Calu3 (cell line): Measurements from ENCODE around the gene RERE. TPM values are rescaled to one million over a fixed set of nuclear protein-coding genes. Genes with fewer than 3 reads are reported as not detected.

Experiments
- BruUV-seq: library from RNA; stranded (reverse); fragments of 400-500 nt; replicated peaks from 2 replicates; lab custom pipeline; 2021; lab: Mats Ljungman, UMichigan
- CTCF ChIA-PET: fragments of 300-600 bp; sonication (Branson Sonifier 250); formaldehyde crosslinking; loops from one replicate; lab custom pipeline; 2022; ENCODE audit warnings: antibody characterized with exemption; lab: Charles Lee
- DNase-seq: peaks from one replicate; pipeline ENCODE4 v3.0.0; 2022
- H3K27ac Mint-ChIP-seq: one replicate; pipeline ENCODE4 v1.8.0; 2022; ENCODE audit warnings: mixed read lengths; ENCODE audit not compliant: unreplicated experiment
- H3K27me3 Mint-ChIP-seq: one replicate; pipeline ENCODE4 v1.8.0; 2022; ENCODE audit warnings: mixed read lengths; ENCODE audit not compliant: unreplicated experiment
- H3K36me3 Mint-ChIP-seq: one replicate; pipeline ENCODE4 v1.8.0; 2022; ENCODE audit warnings: mild to moderate bottlenecking, moderate library complexity, mixed read lengths; ENCODE audit not compliant: insufficient read depth, unreplicated experiment
- H3K4me1 Mint-ChIP-seq: one replicate; pipeline ENCODE4 v1.8.0; 2022; ENCODE audit warnings: mild to moderate bottlenecking, low read depth, mixed read lengths; ENCODE audit not compliant: unreplicated experiment
- H3K4me3 Mint-ChIP-seq: one replicate; pipeline ENCODE4 v1.8.0; 2022; ENCODE audit warnings: mild to moderate bottlenecking, low read depth, moderate library complexity, mixed read lengths; ENCODE audit not compliant: unreplicated experiment
- H3K9me3 Mint-ChIP-seq: one replicate; pipeline ENCODE4 v1.8.0; 2022; ENCODE audit warnings: low read depth, mixed read lengths; ENCODE audit not compliant: unreplicated experiment
- intact Hi-C: fragments of 100-400 bp; cut with micrococcal nuclease; formaldehyde crosslinking; loops from one replicate; pipeline ENCODE4 v1.10.0; 2022; ENCODE audit not compliant: unreplicated experiment
- total RNA-seq: library from RNA; stranded (reverse); gene quantifications from 2 replicates; pipeline ENCODE4 v1.2.3, GENCODE V29; 2022
- TF ChIP-seq, protein P1 (sequence below): fragments of 200-600 bp; IDR thresholded peaks from one replicate; pipeline ENCODE4 v1.8.0; 2022; ENCODE audit warnings: antibody characterized with exemption; ENCODE audit not compliant: unreplicated experiment

Gene RERE
- total RNA-seq, 1 experiment from 2014 or later, result 45.9 TPM

DNA sequence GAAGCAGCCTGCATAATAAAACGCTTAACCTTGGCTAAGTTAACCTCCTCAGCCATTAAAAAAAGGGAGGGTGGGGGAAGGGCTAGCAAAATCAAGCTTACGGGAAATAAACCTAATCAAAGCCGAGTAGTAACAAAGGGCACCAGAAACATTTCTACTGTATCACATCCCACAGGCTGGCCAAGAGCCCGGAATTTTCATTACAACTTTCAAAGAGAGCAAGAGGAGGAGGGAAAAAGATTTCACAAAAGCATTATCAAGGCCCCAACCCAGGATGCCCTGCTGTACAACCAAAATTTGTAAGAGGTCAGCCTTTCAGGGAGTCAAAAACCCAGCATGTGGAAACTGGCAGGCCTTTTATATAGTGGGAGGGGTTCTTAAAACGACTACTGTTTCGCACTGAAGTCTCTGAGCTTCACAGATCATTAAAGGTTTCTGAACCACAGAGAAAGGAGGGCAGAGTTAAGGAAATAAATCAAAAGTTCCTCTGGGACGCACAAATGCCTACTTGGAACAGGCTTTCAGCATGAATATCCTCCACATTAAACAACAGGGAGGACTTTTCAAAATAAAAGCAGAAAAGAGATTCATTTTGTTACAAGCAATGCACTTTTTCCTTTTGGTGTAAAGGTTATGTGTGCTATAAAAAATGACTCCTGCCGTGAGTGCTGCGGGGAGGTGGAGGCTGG is 409.1 kb downstream of the RERE start:
- no peak for DNase-seq
- H3K36me3 Mint-ChIP-seq, result no peaks in the 10 kb centered on the region
- H3K4me1 Mint-ChIP-seq, result peaks cover 19% of the 10 kb centered on the region
- CTCF ChIA-PET, result interaction anchor here (0.6 to 1.3 kb wide), 3 partner anchors 12 to 118 kb away, joined by 4 to 12 read pairs (median 4); no protein-coding TSS in a partner anchor
- no peak overlapping the region for H3K27ac Mint-ChIP-seq
- no peak overlapping the region for H3K4me3 Mint-ChIP-seq
- intact Hi-C loops, result no loop called here
- TF ChIP-seq, protein P1, sequence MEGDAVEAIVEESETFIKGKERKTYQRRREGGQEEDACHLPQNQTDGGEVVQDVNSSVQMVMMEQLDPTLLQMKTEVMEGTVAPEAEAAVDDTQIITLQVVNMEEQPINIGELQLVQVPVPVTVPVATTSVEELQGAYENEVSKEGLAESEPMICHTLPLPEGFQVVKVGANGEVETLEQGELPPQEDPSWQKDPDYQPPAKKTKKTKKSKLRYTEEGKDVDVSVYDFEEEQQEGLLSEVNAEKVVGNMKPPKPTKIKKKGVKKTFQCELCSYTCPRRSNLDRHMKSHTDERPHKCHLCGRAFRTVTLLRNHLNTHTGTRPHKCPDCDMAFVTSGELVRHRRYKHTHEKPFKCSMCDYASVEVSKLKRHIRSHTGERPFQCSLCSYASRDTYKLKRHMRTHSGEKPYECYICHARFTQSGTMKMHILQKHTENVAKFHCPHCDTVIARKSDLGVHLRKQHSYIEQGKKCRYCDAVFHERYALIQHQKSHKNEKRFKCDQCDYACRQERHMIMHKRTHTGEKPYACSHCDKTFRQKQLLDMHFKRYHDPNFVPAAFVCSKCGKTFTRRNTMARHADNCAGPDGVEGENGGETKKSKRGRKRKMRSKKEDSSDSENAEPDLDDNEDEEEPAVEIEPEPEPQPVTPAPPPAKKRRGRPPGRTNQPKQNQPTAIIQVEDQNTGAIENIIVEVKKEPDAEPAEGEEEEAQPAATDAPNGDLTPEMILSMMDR, result no peak
- no TSS peak for BruUV-seq
- no peaks in the 10 kb centered on the region for H3K9me3 Mint-ChIP-seq
- no peaks in the 10 kb centered on the region for H3K27me3 Mint-ChIP-seq

- no peaks in the 10 kb centered on the region for H3K9me3 Mint-ChIP-seq
- no peaks in the 10 kb centered on the region for H3K27me3 Mint-ChIP-seq
- BruUV-seq, result no TSS peak
- no peak overlapping the region for H3K4me3 Mint-ChIP-seq
- CTCF ChIA-PET, result interaction anchor here (0.7 kb wide), 1 partner anchor 13 kb away, joined by 4 read pairs; no protein-coding TSS in a partner anchor
- intact Hi-C loops, result no loop called here
- peaks cover 18% of the 10 kb centered on the region for H3K4me1 Mint-ChIP-seq
- DNase-seq, result no peak
- TF ChIP-seq, protein P1, result no peak
- no peak overlapping the region for H3K27ac Mint-ChIP-seq
- no peaks in the 10 kb centered on the region for H3K36me3 Mint-ChIP-seq
Measured at GRCh38 chr1:8407652-8408051, 409.8 kb downstream of the RERE start.

DNA sequence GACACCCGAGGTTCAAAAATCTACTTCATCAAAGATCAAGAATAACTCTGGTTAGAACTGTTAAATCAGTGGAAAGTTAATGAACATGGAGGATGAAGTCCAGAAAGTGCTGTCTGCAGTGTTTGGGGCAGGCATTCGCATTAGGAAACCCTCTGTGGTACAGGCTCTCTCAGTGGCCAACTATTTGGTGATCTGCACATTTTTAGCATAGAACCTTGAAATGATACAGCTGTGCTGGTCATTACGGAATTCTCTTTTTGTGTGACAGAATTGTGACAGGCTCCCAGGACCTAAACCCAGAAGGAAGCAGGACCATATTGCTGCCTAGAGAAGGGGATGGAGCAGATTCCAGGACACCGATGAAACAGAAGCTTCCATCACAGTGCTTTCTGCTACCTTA is 410.5 kb downstream of the RERE start:
- DNase-seq, result no peak
- H3K36me3 Mint-ChIP-seq, result no peaks in the 10 kb centered on the region
- peaks cover 11% of the 10 kb centered on the region for H3K4me1 Mint-ChIP-seq
- TF ChIP-seq, protein P1, result no peak
- BruUV-seq, result no TSS peak
- CTCF ChIA-PET, result no interaction called here
- H3K27me3 Mint-ChIP-seq, result no peaks in the 10 kb centered on the region
- no peak overlapping the region for H3K27ac Mint-ChIP-seq
- H3K9me3 Mint-ChIP-seq, result no peaks in the 10 kb centered on the region
- no peak overlapping the region for H3K4me3 Mint-ChIP-seq
- intact Hi-C loops, result no loop called here

DNA sequence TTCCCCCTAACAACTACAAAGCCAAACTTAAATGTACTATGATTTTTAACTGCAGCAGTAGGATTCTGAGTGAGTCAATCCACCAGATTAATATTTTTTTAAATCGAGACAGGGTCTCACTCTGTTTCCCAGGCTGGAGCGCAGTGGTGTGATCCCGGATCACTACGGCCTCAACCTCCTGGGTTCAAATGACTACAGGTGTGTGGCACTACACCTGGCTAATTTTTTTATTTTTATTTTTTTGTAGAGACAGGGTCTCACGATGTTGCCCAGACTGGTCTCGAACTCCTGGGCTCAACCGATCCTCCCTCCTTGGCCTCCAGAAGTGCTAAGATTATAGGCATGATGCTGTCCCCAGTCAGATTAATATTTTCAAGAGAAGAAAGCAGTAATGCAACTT is 411.4 kb downstream of the RERE start:
- Mint-ChIP-seq H3K27me3 (no peaks in the 10 kb centered on the region), H3K4me1 (peaks cover 11% of the 10 kb centered on the region), H3K36me3 (no peaks in the 10 kb centered on the region), H3K9me3 (no peaks in the 10 kb centered on the region), H3K4me3 (no peak overlapping the region), H3K27ac (no peak overlapping the region)
- no peak for DNase-seq
- BruUV-seq, result no TSS peak
- intact Hi-C loops, result no loop called here
- CTCF ChIA-PET, result no interaction called here
- TF ChIP-seq, protein P1, result no peak
